ENCODE measurements around the gene NXPH1.

Gene NXPH1

DNA sequence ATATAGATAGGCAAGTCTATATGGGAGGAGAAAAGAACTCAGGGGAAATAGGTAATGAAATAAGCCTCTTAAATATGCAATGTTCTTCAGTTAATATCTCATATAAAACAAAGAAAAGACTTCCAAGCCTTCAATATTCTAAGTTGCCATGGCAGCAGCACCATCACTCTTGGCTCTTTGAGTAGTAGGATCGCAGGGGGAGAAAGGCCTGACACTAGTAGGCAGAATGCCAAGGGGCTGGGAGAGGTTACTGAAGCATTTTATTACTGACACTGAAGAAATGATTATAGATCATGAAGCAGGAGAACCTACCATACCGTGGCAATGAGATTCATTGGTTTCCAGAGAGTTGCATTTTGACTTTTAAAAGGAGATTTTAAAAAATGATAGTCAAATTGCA is 193.9 kb downstream of the NXPH1 start:
- TF ChIP-seq, protein P1, sequence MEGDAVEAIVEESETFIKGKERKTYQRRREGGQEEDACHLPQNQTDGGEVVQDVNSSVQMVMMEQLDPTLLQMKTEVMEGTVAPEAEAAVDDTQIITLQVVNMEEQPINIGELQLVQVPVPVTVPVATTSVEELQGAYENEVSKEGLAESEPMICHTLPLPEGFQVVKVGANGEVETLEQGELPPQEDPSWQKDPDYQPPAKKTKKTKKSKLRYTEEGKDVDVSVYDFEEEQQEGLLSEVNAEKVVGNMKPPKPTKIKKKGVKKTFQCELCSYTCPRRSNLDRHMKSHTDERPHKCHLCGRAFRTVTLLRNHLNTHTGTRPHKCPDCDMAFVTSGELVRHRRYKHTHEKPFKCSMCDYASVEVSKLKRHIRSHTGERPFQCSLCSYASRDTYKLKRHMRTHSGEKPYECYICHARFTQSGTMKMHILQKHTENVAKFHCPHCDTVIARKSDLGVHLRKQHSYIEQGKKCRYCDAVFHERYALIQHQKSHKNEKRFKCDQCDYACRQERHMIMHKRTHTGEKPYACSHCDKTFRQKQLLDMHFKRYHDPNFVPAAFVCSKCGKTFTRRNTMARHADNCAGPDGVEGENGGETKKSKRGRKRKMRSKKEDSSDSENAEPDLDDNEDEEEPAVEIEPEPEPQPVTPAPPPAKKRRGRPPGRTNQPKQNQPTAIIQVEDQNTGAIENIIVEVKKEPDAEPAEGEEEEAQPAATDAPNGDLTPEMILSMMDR (IDR thresholded peaks at IDR 0.05; ENCODE audit: low read depth, low read length, poor library complexity, severe bottlenecking) = no peak
- no peak for TF ChIP-seq EZH2phosphoT487 (IDR thresholded peaks at IDR 0.05; ENCODE audit: borderline replicate concordance, low read length)
- Histone ChIP-seq H4K20me1 (ENCODE audit: control insufficient read depth, insufficient read depth, low read depth, low read length) (no peaks in the 10 kb centered on the region), H3K4me1 (ENCODE audit: control insufficient read depth, low read length) (no peaks in the 10 kb centered on the region), H3K9me2 (replicated peaks; ENCODE audit: control insufficient read depth, low read length) (no peaks in the 10 kb centered on the region), H3K36me3 (ENCODE audit: control insufficient read depth, low read length) (no peaks in the 10 kb centered on the region), H3F3A (ENCODE audit: control insufficient read depth, insufficient read depth) (no peaks in the 10 kb centered on the region), H3K27me3 (ENCODE audit: control insufficient read depth, low read length) (no peaks in the 10 kb centered on the region), H3K4me2 (ENCODE audit: low read length) (no peak overlapping the region), H3K9me3 (ENCODE audit: control insufficient read depth, insufficient read depth, low read length) (no peaks in the 10 kb centered on the region), H3K4me3 (ENCODE audit: low read length) (no peak overlapping the region), H3K27ac (ENCODE audit: low read depth, low read length) (no peak overlapping the region), H3K79me2 (ENCODE audit: control insufficient read depth, low read length) (no peaks in the 10 kb centered on the region)

DNA sequence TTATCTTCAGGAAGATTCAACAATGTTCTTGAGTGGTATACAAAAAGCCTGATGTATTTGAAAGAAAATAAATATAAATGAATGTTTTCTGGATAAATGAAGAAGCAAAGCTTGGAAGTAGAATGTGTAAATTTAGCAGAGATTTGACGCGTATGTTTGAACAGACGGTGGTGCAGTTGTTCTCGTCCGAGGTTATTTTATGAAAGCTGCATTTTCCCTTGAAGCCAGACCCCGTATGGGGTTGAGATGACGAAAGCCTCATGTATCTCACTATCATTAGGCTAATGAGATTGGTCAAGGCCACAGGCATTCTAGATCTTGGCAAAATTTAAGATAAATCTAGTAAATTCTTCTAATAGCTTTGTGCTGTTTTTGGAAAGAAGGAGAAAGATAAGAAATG is 195.2 kb downstream of the NXPH1 start:
- H3K4me2 ChIP-seq (ENCODE audit: low read length) = no peak overlapping the region
- no peaks in the 10 kb centered on the region for H3K36me3 ChIP-seq (ENCODE audit: control insufficient read depth, low read length)
- H3K4me3 ChIP-seq (ENCODE audit: low read length) = no peak overlapping the region
- no peaks in the 10 kb centered on the region for H3K79me2 ChIP-seq (ENCODE audit: control insufficient read depth, low read length)
- no peaks in the 10 kb centered on the region for H3K4me1 ChIP-seq (ENCODE audit: control insufficient read depth, low read length)
- TF ChIP-seq, protein P1 (IDR thresholded peaks at IDR 0.05; ENCODE audit: low read depth, low read length, poor library complexity, severe bottlenecking) = no peak
- TF ChIP-seq EZH2phosphoT487 (IDR thresholded peaks at IDR 0.05; ENCODE audit: borderline replicate concordance, low read length) = no peak
- H3K27me3 ChIP-seq (ENCODE audit: control insufficient read depth, low read length) = no peaks in the 10 kb centered on the region
- H3K9me3 ChIP-seq (ENCODE audit: control insufficient read depth, insufficient read depth, low read length) = no peaks in the 10 kb centered on the region
- H3F3A ChIP-seq (ENCODE audit: control insufficient read depth, insufficient read depth) = no peaks in the 10 kb centered on the region
- no peak overlapping the region for H3K27ac ChIP-seq (ENCODE audit: low read depth, low read length)
- H4K20me1 ChIP-seq (ENCODE audit: control insufficient read depth, insufficient read depth, low read depth, low read length) = no peaks in the 10 kb centered on the region
- H3K9me2 ChIP-seq (replicated peaks; ENCODE audit: control insufficient read depth, low read length) = no peaks in the 10 kb centered on the region

DNA sequence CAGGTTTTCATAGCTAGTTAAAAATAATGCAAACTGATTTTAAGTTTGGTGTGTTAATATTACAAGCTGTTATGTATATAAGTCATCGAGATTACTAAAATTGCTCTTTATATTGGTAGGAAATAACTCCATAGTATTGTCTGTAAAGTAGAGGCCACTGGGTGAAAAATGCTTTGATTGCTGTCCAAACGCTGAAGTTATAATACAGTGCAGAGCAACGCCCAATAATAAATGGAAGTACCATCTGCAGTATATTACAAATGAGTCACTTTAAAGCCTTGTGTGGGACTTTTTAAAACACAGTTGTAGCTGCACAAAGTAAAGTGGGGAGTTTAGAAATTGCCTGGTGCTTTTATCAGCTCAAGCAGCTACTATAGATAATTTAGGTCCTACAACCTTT is 196.1 kb downstream of the NXPH1 start:
- H3K27ac ChIP-seq (ENCODE audit: low read depth, low read length) = no peak overlapping the region
- no peaks in the 10 kb centered on the region for H3K36me3 ChIP-seq (ENCODE audit: control insufficient read depth, low read length)
- H3K27me3 ChIP-seq (ENCODE audit: control insufficient read depth, low read length) = no peaks in the 10 kb centered on the region
- H3K4me1 ChIP-seq (ENCODE audit: control insufficient read depth, low read length) = no peaks in the 10 kb centered on the region
- H4K20me1 ChIP-seq (ENCODE audit: control insufficient read depth, insufficient read depth, low read depth, low read length) = no peaks in the 10 kb centered on the region
- no peaks in the 10 kb centered on the region for H3K9me2 ChIP-seq (replicated peaks; ENCODE audit: control insufficient read depth, low read length)
- no peaks in the 10 kb centered on the region for H3K9me3 ChIP-seq (ENCODE audit: control insufficient read depth, insufficient read depth, low read length)
- TF ChIP-seq EZH2phosphoT487 (IDR thresholded peaks at IDR 0.05; ENCODE audit: borderline replicate concordance, low read length) = no peak
- TF ChIP-seq, protein P1 (IDR thresholded peaks at IDR 0.05; ENCODE audit: low read depth, low read length, poor library complexity, severe bottlenecking) = no peak
- no peak overlapping the region for H3K4me2 ChIP-seq (ENCODE audit: low read length)
- no peaks in the 10 kb centered on the region for H3K79me2 ChIP-seq (ENCODE audit: control insufficient read depth, low read length)
- H3F3A ChIP-seq (ENCODE audit: control insufficient read depth, insufficient read depth) = no peaks in the 10 kb centered on the region
- no peak overlapping the region for H3K4me3 ChIP-seq (ENCODE audit: low read length)

DNA sequence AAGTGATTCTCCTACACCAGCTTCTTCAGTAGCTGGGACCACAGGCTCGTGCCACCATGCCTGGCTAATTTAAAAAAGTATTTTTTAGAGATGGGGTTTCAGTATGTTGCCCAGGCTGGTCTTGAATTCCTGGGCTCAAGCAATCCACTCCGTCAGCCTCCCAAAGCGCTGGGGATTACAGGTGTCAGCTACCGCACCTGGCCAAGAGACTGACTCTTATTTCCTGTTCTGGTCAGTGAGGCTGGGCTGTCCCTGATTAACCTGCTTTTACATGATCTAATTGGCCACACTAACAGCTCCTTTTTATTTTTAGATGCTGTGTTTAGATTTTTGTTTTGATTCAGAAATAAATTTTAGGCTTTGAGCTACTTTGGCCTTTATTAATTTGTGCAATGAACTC is 203.9 kb downstream of the NXPH1 start:
- no peaks in the 10 kb centered on the region for H3K27me3 ChIP-seq (ENCODE audit: control insufficient read depth, low read length)
- no peak overlapping the region for H3K4me2 ChIP-seq (ENCODE audit: low read length)
- H3K79me2 ChIP-seq (ENCODE audit: control insufficient read depth, low read length) = no peaks in the 10 kb centered on the region
- H3K4me3 ChIP-seq (ENCODE audit: low read length) = no peak overlapping the region
- no peaks in the 10 kb centered on the region for H3K4me1 ChIP-seq (ENCODE audit: control insufficient read depth, low read length)
- no peaks in the 10 kb centered on the region for H3F3A ChIP-seq (ENCODE audit: control insufficient read depth, insufficient read depth)
- H4K20me1 ChIP-seq (ENCODE audit: control insufficient read depth, insufficient read depth, low read depth, low read length) = no peaks in the 10 kb centered on the region
- no peaks in the 10 kb centered on the region for H3K9me3 ChIP-seq (ENCODE audit: control insufficient read depth, insufficient read depth, low read length)
- TF ChIP-seq EZH2phosphoT487 (IDR thresholded peaks at IDR 0.05; ENCODE audit: borderline replicate concordance, low read length) = no peak
- TF ChIP-seq, protein P1 (IDR thresholded peaks at IDR 0.05; ENCODE audit: low read depth, low read length, poor library complexity, severe bottlenecking) = no peak
- no peaks in the 10 kb centered on the region for H3K36me3 ChIP-seq (ENCODE audit: control insufficient read depth, low read length)
- H3K9me2 ChIP-seq (replicated peaks; ENCODE audit: control insufficient read depth, low read length) = no peaks in the 10 kb centered on the region
- no peak overlapping the region for H3K27ac ChIP-seq (ENCODE audit: low read depth, low read length)
